Body of pancreas (tissue), 4 donors: ENCODE data around the gene ZGPAT.

ENCODE experiments used
- POLR2A ChIP-seq, 3 donors: fragments of 450-650 bp; IDR thresholded peaks; one replicate each; pipeline ENCODE4 v1.6.1; 2016; ENCODE audit warnings: antibody characterized with exemption in 3 of 3, mild to moderate bottlenecking in 2 of 3
- TF ChIP-seq, protein P1 (sequence below), 7 experiments: fragments of 450-650 bp in 4 of 7; fragments of 200-600 bp in 3 of 7; sonication (generic) in 3 of 7; IDR thresholded peaks; one replicate each; pipeline ENCODE4 v1.5.1; 2016 to 2019; ENCODE audit warnings: antibody characterized with exemption in 7 of 7

DNA sequence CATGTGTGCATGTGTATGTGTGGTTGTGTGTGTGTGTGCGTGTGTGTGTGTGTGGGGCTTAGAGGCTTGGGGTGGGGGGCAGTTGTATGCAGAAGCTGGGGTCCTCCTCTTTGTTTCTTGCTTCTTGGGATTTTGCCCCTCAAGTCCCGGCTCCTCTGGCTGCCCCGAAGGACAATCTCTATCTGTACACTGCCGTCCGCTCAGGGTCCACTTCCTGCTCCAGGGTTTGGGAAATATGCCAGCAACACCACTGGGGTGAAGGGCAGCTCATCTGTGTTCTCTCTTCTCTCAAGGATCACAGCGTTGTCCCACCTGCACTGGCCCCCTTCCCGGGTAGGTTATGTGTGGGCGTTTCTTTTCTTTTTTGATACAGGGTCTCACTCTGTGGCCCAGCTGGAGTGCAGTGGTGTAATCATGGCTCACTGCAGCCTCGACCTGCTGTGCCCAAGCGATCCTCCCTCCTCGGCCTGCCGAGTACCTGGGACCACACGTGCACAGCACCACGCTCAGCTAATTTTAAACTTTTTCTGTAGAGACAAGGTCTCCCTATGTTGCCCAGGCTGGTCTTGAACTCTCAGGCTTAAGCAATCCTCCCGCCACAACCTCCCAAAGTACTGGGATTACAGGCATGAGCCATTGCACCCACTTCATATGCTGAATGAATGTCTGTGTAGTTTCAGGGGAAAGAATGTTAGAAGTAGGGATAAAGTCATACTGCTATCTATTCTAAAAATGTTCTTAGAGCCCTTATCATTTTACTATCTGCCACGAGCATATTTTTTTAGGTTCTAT, 57.4 kb downstream of the ZGPAT start:
- TF ChIP-seq, protein P1, sequence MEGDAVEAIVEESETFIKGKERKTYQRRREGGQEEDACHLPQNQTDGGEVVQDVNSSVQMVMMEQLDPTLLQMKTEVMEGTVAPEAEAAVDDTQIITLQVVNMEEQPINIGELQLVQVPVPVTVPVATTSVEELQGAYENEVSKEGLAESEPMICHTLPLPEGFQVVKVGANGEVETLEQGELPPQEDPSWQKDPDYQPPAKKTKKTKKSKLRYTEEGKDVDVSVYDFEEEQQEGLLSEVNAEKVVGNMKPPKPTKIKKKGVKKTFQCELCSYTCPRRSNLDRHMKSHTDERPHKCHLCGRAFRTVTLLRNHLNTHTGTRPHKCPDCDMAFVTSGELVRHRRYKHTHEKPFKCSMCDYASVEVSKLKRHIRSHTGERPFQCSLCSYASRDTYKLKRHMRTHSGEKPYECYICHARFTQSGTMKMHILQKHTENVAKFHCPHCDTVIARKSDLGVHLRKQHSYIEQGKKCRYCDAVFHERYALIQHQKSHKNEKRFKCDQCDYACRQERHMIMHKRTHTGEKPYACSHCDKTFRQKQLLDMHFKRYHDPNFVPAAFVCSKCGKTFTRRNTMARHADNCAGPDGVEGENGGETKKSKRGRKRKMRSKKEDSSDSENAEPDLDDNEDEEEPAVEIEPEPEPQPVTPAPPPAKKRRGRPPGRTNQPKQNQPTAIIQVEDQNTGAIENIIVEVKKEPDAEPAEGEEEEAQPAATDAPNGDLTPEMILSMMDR (IDR thresholded peaks at IDR 0.05) = no peak
- TF ChIP-seq POLR2A (IDR thresholded peaks at IDR 0.05) = no peak
